ENCODE data around the gene HOXB4.

HOXB4 gene

GRCh38 chr17:48575066-48575582 lies 3.0 kb downstream of the HOXB4 start:
- in situ Hi-C loops (cut with MboI; ENCODE audit: low sequenced_read_pairs) = no loop called here

DNA sequence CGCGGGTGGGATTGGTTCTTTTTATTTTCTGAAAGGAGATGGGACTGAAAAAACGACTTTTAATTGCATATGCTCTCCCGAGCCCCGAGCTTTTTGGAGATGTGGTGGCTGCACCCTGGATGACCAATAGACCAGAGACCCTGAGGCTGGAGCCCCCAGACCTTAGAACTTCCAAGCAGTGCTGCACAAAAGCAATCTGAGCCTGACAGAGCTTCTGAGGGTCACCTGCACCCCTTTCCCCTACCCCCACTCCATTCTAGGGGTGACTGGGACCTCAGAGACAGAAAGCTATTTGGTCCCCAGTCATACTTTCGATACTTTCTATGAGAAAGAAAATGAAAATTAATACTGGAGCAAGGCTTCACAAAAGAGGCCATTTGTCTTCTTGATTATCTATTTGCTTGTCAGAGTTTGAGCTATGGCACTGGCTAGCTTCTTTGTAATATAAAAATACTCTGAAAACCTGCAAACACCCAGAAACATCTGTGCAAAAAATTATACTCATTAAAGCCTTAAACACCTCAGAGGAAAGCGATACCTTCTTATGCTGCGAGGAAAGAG lies 3.6 kb downstream of the HOXB4 start:
- in situ Hi-C loops (cut with MboI; ENCODE audit: low sequenced_read_pairs) = no loop called here

- in situ Hi-C loops (cut with MboI; ENCODE audit: low sequenced_read_pairs) = no loop called here
Measured at GRCh38 chr17:48571826-48572417, 6.2 kb downstream of the HOXB4 start.

DNA sequence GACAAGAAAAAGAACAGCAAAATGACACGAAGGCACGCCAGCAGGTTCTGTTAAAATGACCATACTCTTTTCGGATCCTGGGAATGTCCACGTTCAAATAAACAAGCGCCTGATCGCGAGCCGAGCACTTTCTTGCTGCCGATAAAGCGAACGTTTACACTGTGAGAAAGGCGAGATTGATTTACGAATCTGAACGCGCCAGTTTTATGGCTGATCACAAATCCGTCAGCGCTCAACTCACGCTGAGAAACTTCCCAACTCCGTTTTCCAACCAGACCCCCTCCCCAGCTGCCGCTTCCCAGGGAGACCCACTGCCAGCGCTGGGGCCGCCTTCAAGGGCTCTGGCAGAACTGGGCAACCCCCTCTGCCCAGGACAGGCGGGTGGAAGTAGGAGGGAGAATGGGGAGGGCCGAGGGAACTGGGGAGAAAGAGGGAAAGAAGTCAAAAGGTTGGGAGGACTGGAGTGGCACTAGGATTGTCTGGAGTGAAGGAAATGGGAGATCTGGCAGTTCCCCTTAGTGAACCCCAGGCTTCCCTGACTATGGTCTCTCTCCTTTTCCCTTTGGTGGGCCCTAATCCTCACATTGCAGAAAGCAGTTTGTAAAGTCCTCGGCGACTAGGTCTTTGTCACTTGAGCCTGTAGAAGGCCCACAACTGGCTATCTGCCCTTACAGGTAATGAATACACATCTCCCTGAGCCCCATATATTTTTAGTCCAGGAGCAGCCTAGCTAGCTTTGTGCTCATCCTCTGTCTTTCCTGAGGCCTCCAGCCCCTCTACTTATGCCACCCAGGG lies 6.9 kb downstream of the HOXB4 start:
- in situ Hi-C loops (cut with MboI; ENCODE audit: low sequenced_read_pairs) = no loop called here

- in situ Hi-C loops (cut with MboI; ENCODE audit: low sequenced_read_pairs) = no loop called here
Measured at GRCh38 chr17:48570325-48571023, 7.7 kb downstream of the HOXB4 start.

GRCh38 chr17:48569674-48570324 lies 8.4 kb downstream of the HOXB4 start:
- in situ Hi-C loops (cut with MboI; ENCODE audit: low sequenced_read_pairs) = no loop called here

DNA sequence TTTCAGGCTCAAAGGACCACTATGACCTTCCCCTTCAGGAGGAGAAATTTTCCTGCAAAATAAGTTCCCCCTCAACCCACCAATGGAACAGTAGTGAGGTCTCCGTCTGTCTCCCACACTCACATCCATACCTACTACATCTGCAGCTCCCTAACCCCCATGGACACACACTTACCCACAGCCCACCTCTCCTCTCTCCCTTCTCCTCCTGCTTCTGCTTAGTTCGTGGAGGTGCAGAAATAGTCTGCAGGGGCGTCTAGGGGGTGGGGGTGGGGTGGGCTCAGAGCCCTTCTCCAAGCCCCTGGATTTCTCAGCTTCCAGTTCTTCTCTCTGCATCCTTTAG lies 8.9 kb downstream of the HOXB4 start:
- in situ Hi-C loops (cut with MboI; ENCODE audit: low sequenced_read_pairs) = no loop called here

DNA sequence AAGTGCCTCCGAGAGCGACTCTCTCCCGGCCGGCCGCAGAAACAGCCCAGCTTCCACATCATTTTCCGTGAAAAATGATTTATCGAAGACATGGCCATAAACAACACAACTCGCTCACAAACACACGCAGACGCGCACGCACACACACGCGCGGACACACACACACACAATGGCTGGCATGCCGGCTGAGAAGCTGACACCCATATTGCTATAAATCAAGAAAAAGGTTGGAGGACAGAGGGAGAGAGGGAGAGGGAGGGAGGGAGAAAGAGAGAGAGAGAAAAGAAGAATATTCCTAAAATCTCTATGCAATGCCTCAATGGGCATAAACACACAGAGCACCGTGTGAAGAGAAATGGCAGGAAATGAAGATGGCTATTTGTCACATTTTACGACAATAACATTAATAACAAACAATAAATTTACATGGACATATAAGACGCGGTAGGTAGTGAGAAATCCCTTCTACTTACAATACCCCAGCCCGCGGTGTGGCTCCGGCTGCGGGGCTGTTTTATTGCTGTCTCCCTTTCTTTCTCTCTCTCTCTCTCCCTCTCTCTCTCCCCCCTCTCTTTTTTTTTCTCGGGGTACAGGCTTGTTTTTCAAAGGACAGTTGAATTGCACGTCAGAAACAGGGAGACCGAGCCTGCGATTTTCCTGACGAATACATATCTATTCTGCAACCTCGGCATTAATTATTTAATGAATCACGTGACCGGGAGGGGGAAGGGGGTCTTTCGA lies 9.5 kb downstream of the HOXB4 start:
- in situ Hi-C loops (cut with MboI; ENCODE audit: low sequenced_read_pairs) = no loop called here

GRCh38 chr17:48567646-48568354 lies 10.3 kb downstream of the HOXB4 start:
- in situ Hi-C loops (cut with MboI; ENCODE audit: low sequenced_read_pairs) = no loop called here

DNA sequence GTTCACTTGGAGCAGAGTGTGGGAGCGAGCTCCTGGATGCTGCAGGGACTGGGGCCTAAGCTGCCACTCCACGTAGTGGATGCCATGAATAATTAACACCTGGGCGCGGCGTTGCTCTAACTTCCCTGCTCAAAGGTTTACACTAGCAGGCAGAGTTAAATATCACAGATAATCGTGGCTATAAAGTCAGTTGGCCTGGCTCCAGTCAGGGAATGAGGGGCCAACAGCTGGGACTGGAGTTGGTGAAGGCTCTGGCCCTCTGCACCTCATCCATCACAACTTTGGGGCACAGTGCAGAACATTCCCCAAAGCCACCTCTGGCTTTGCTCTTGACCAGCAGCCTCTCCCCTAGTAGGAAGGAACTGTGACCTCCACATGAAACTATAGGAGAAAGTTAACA lies 10.9 kb downstream of the HOXB4 start:
- in situ Hi-C loops (cut with MboI; ENCODE audit: low sequenced_read_pairs) = no loop called here

DNA sequence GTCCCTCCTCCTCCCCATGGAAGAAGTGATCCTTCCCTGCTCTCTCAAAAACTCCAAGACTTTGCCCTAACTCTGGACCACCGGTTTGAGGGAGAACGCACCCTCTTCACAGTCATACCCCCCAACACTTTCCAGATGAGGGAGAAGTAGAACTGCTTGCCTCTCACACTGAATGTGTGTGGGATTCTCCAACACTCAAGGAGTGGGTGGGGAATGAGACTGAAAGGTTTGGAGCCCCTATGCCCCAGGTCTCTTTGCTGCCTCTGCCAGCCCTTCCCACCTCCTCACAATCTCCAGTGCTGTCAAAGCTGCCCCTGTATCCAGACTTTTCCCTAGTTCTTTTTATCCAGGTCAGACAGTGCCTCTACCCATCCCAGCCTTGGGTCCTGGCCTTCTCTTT lies 11.4 kb downstream of the HOXB4 start:
- in situ Hi-C loops (cut with MboI; ENCODE audit: low sequenced_read_pairs) = no loop called here

DNA sequence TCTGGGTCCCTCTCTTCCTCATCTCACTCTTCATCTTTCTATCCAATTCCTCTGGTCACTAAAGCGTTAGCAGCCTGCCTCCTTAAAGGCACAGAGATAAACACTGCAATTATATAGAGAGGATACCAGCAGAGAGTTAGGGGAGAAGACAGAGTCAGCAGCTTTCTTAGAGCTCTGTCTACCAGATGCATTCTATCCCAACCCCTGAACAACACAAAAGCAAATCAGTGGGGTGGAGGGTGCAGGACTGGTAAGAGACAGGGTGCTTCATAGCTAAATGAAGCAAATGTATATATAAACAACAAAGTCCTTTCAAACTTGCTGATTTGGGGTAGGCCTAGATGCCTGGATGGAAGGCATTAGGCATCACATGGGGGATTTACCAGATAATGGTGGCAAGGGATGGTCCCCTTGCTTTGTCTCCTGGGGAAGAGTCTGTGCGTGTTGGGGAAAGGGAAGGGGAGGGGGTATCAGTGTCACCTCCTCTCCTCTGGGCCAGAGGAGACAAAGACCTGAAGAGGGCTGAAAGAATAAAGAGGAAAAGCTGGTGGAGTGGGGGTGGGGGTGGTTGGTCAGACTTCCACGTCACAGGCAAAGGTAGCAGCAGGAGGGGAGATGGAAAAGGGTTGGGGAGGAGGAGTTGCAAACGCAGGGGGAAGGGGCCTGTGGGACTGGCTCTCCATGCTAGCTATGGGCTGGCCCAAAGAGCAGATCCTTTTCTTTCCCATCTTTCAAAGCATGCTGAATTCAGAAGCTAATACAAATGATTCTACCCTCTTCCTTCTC lies 12.0 kb downstream of the HOXB4 start:
- in situ Hi-C loops (cut with MboI; ENCODE audit: low sequenced_read_pairs) = no loop called here

- in situ Hi-C loops (cut with MboI; ENCODE audit: low sequenced_read_pairs) = no loop called here
Measured at GRCh38 chr17:48565022-48565554, 13.1 kb downstream of the HOXB4 start.

GRCh38 chr17:48564188-48565021 lies 13.7 kb downstream of the HOXB4 start:
- in situ Hi-C loops (cut with MboI; ENCODE audit: low sequenced_read_pairs) = no loop called here

- in situ Hi-C loops (cut with MboI; ENCODE audit: low sequenced_read_pairs) = no loop called here
Measured at GRCh38 chr17:48563867-48564187, 14.3 kb downstream of the HOXB4 start.

GRCh38 chr17:48563385-48563838 lies 14.7 kb downstream of the HOXB4 start:
- in situ Hi-C loops (cut with MboI; ENCODE audit: low sequenced_read_pairs) = no loop called here

- in situ Hi-C loops (cut with MboI; ENCODE audit: low sequenced_read_pairs) = no loop called here
Measured at GRCh38 chr17:48562934-48563333, 15.2 kb downstream of the HOXB4 start.

All from hTERT RPE-1 (cell line).